IMR-90 (cell line): ENCODE data around the gene SYNE1.
A peak's percentile ranks its signal among the peaks of the same experiment; 100 is the strongest.

Experiments used
- BHLHE40 ChIP-seq: fragments of 150-350 bp; IDR thresholded peaks from 2 replicates; pipeline ENCODE4 v1.6.1; 2016; ENCODE audit warnings: mild to moderate bottlenecking, low read depth, low read length
- CEBPB ChIP-seq: IDR thresholded peaks from 2 replicates; pipeline ENCODE4 v1.6.1; 2012; ENCODE audit warnings: low read depth, low read length, improper control_type of control experiment
- CHD1 ChIP-seq: IDR thresholded peaks from 2 replicates; pipeline ENCODE4 v1.6.1; 2012; ENCODE audit warnings: low read depth, low read length, improper control_type of control experiment
- CTCF ChIP-seq: conservative IDR thresholded peaks from 2 replicates; pipeline ENCODE4 v1.5.1; 2012; ENCODE audit warnings: mild to moderate bottlenecking, low read depth, low read length, improper control_type of control experiment
- FOS ChIP-seq: fragments of 150-350 bp; IDR thresholded peaks from 2 replicates; pipeline ENCODE4 v1.6.1; 2016; ENCODE audit warnings: low read depth, low read length
- MAFK ChIP-seq: IDR thresholded peaks from 2 replicates; pipeline ENCODE4 v1.6.1; 2012; ENCODE audit warnings: low read depth, low read length, improper control_type of control experiment
- MAZ ChIP-seq: IDR thresholded peaks from 2 replicates; pipeline ENCODE4 v1.6.1; 2012; ENCODE audit warnings: low read depth, mild to moderate bottlenecking, low read length, improper control_type of control experiment, moderate library complexity, borderline replicate concordance
- MXI1 ChIP-seq: IDR thresholded peaks from 2 replicates; pipeline ENCODE4 v1.6.1; 2012; ENCODE audit warnings: low read depth, mild to moderate bottlenecking, low read length, moderate library complexity, borderline replicate concordance
- NFE2L2 ChIP-seq: fragments of 150-350 bp; IDR thresholded peaks from 2 replicates; pipeline ENCODE4 v1.6.1; 2016; ENCODE audit warnings: low read depth, mild to moderate bottlenecking, low read length
- POLR2A ChIP-seq: IDR thresholded peaks from 2 replicates; pipeline ENCODE4 v1.6.1; 2012; ENCODE audit warnings: mild to moderate bottlenecking, low read depth, low read length
- RAD21 ChIP-seq: IDR thresholded peaks from 2 replicates; pipeline ENCODE4 v1.6.1; 2012; ENCODE audit warnings: low read length, improper control_type of control experiment
- RFX5 ChIP-seq: IDR thresholded peaks from 2 replicates; pipeline ENCODE4 v1.8.0; 2012; ENCODE audit warnings: low read depth, mild to moderate bottlenecking, low read length, moderate library complexity
- SMC3 ChIP-seq: fragments of 150-350 bp; IDR thresholded peaks from 2 replicates; pipeline ENCODE4 v1.6.1; 2016; ENCODE audit warnings: low read depth, mild to moderate bottlenecking, antibody characterized with exemption, low read length, moderate library complexity
- USF2 ChIP-seq: fragments of 150-350 bp; IDR thresholded peaks from 2 replicates; pipeline ENCODE4 v1.6.1; 2017; ENCODE audit warnings: mild to moderate bottlenecking, antibody characterized with exemption, low read length, low read depth

- TF ChIP-seq POLR2A, result no peak
- no peak for TF ChIP-seq CTCF
- TF ChIP-seq FOS, result no peak
- no peak for TF ChIP-seq CHD1
- TF ChIP-seq USF2, result no peak
- no peak for TF ChIP-seq RAD21
- no peak for TF ChIP-seq MAFK
- TF ChIP-seq SMC3, result no peak
- TF ChIP-seq CEBPB, result peak; percentile 57; the same call in 1 of the 2 replicates
- no peak for TF ChIP-seq NFE2L2
- TF ChIP-seq RFX5, result no peak
- TF ChIP-seq MAZ, result no peak
- no peak for TF ChIP-seq BHLHE40
- TF ChIP-seq MXI1, result no peak
Observed at GRCh38 chr6:152378169-152378568, 259.0 kb downstream of the SYNE1 start.
